T-helper 17 cell (primary cell): ENCODE results near the gene NECTIN2. TPM values are rescaled to one million over a fixed set of nuclear protein-coding genes. Genes with fewer than 3 reads are reported as not detected.
"Not testable (repeated sequence)": the region's sequence is repeated elsewhere in the genome, so short reads cannot be mapped to it uniquely, and the experiment has no call there.

Source experiments
- ATAC-seq: fragments of 150-1000 bp; cut with Tn5 transposase; 2 replicates; pipeline ENCODE4 v1.10.0; 2021; ENCODE audit warnings: mild to moderate bottlenecking, moderate library complexity
- DNase-seq, 3 donors: peaks; one replicate each; pipeline versions ENCODE4 v3.0.0 to v3.0.0-alpha.2; 2020 to 2021
- H3K9me3 ChIP-seq: one replicate; pipeline ENCODE4 v1.7.0; 2013; ENCODE audit warnings: low read length, mild to moderate bottlenecking; ENCODE audit not compliant: control insufficient read depth, poor library complexity, severe bottlenecking
- H3K27ac Mint-ChIP-seq: one replicate; pipeline ENCODE4 v1.8.0; 2022; ENCODE audit warnings: mild to moderate bottlenecking, moderate library complexity, mixed read lengths
- H3K27me3 Mint-ChIP-seq: one replicate; pipeline ENCODE4 v1.8.0; 2022; ENCODE audit warnings: mixed read lengths
- H3K36me3 Mint-ChIP-seq: one replicate; pipeline ENCODE4 v1.8.0; 2022; ENCODE audit warnings: low read depth, mixed read lengths
- H3K4me1 Mint-ChIP-seq: one replicate; pipeline ENCODE4 v1.8.0; 2022; ENCODE audit warnings: mild to moderate bottlenecking, mixed read lengths
- H3K4me3 Mint-ChIP-seq: one replicate; pipeline ENCODE4 v1.8.0; 2022; ENCODE audit warnings: mild to moderate bottlenecking, moderate library complexity, mixed read lengths
- total RNA-seq, 4 donors: library from RNA in 2 of 4; stranded (reverse) in 2 of 4; gene quantifications; one replicate each; pipeline ENCODE4 v1.2.3 and lab custom pipeline; 2022 to 2026

NECTIN2 gene
- total RNA-seq, 2 donors from 2014 or later: 2.5 to 5.2 TPM

DNA sequence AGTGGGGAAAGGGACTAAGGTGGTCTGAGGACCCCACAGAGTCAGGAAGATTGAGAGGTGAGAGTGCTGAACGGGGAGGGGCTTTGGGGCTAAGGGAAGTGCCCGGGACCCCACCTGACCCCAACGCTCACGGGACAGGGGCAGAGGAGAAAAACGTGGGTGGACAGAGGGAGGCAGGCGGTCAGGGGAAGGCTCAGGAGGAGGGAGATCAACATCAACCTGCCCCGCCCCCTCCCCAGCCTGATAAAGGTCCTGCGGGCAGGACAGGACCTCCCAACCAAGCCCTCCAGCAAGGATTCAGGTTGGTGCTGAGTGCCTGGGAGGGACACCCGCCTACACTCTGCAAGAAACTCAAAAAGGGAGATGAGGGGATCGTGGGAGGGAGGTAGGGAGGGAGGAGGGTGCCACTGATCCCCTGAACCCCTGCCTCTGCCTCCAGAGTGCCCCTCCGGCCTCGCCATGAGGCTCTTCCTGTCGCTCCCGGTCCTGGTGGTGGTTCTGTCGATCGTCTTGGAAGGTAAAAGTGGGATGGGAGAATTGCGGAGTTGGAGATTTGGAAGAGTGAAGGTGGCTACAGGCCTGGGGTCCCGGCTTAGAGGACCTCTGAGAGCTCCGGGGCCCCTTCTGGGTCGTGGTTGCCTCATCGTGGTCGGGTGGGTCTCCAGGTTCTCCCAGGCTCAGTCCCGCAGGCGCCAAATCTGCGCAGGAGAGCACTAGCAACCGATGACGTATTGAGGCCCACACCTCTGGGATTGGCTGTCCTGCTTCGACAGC, 68.5 kb downstream of the NECTIN2 start, which contains the start of gene APOC1:
TSS of gene APOC1 (plus strand) at position 176 of the 774 bp plus-strand sequence. CDS start at position 460, 284 bp downstream.
- H3K36me3 Mint-ChIP-seq, H3K9me3 ChIP-seq, H3K27ac Mint-ChIP-seq: not testable (repeated sequence)
- H3K4me3 Mint-ChIP-seq: peak within 1 kb of the TSS; percentile 94
- ATAC-seq (peak; percentile 97), DNase-seq (peak; percentile 54 to 58 (median 57))
- peaks cover 37% of the 10 kb centered on the region for H3K27me3 Mint-ChIP-seq
- H3K4me1 Mint-ChIP-seq: peaks cover 11% of the 10 kb centered on the region

DNA sequence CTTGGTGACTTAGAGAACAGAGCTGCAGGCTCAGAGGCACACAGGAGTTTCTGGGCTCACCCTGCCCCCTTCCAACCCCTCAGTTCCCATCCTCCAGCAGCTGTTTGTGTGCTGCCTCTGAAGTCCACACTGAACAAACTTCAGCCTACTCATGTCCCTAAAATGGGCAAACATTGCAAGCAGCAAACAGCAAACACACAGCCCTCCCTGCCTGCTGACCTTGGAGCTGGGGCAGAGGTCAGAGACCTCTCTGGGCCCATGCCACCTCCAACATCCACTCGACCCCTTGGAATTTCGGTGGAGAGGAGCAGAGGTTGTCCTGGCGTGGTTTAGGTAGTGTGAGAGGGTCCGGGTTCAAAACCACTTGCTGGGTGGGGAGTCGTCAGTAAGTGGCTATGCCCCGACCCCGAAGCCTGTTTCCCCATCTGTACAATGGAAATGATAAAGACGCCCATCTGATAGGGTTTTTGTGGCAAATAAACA, 78.2 kb downstream of the NECTIN2 start:
- no peak overlapping the region for H3K27ac Mint-ChIP-seq
- DNase-seq (no peak), ATAC-seq (no peak)
- no peaks in the 10 kb centered on the region for H3K9me3 ChIP-seq
- H3K27me3 Mint-ChIP-seq: peaks cover 24% of the 10 kb centered on the region
- peaks cover 5% of the 10 kb centered on the region for H3K4me1 Mint-ChIP-seq
- no peaks in the 10 kb centered on the region for H3K36me3 Mint-ChIP-seq
- no peak overlapping the region for H3K4me3 Mint-ChIP-seq

DNA sequence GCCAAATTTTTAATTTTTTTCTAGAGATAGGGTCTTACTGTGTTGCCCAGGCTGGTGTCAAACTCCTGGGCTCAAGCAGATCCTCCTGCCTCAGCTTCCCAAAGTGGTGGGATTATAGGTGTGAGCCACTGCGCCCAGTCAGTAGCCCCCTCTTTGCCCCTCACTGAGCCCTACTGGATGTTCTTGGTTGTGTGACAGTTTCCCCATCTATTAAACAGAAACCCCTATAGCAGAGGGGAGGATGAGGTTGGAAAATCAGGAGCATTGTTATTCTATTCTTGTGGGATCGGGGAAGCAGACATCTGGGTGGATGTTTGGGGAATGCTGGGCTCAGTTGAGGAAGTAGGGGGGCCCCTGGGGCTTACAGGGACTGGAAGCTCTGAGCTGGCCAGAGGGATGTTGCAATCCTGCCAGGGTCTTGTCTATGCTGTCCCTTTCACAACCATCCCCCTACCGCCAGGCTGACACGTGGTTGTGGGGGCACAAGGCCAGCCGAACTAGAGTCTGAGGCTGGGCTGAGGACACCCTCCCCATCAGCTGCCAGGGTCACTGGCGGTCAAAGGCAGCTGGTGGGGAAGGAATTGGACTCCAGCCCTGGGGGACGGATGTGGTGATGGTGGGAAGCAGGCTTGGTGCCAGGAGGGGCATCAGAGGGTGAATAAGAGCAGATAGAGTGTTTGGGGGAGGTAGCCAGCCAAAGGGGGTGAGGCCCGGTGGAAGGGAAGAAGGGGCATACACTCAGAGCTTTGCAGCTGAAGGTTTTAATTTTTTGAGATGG, 79.2 kb downstream of the NECTIN2 start:
- peaks cover 5% of the 10 kb centered on the region for H3K4me1 Mint-ChIP-seq

DNA sequence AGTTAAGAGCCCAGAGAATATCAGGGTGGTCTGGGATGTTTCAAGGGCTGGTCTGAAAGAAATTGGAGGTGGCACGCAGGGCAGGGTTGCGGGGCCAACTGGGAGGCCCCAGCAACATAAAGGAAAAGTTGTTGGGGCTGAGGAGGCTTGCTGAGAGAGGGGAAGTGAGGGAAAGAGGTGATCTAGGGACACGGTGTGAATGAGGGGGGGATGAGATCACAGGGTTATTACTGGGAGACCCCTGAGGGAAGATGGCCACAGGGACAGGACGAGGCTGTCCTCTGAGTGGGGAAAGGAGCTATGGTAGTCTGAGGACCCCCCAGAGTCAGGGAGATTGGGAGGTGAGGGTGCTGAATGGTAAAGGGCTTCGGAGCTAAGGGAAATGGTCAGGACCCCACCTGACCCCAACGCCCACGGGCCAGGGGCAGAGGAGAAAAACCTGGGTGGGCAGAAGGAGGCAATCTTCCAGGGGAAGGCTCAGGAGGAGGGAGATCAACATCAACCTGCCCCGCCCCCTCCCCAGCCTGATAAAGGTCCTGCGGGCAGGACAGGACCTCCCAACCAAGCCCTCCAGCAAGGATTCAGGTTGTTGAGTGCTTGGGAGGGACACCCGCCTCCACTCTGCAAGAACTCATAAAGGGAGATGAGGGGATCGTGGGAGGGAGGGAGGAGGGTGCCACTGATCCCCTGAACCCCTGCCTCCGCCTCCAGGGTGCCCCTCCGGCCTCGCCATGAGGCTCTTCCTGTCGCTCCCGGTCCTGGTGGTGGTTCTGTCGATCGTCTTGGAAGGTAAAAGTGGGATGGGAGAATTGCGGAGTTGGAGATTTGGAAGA, 80.4 kb downstream of the NECTIN2 start:
- Mint-ChIP-seq H3K27me3 (peaks cover 24% of the 10 kb centered on the region), H3K4me3 (peak overlapping the region; percentile 58), H3K27ac (peak overlapping the region; percentile 45)
- H3K9me3 ChIP-seq, H3K36me3 Mint-ChIP-seq, H3K4me1 Mint-ChIP-seq, DNase-seq, ATAC-seq: not testable (repeated sequence)

More for the DNA sequence above, 79.2 kb downstream of the NECTIN2 start:
- DNase-seq (no peak), ATAC-seq (no peak)
- Mint-ChIP-seq H3K27ac (no peak overlapping the region), H3K27me3 (peaks cover 24% of the 10 kb centered on the region), H3K36me3 (no peaks in the 10 kb centered on the region), H3K4me3 (peak overlapping the region; percentile 66)
- no peaks in the 10 kb centered on the region for H3K9me3 ChIP-seq

DNA sequence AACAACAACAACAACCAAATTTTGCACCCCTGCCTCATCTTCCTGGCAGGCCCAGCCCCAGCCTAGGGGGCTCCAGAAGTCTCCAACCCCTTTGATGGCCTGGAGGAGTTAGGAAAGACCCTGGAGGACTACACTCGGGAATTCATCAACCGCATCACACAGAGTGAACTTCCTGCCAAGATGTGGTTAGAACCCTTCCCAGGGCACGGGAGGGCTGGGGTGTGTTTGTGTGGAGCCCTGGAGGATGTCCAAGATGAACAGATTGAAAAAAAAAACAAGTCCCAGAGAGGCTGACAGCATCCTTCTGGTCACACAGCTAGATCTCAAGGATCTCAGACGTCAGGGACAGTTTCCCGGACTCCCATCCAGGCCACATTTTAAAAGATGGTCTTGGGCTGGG, 81.6 kb downstream of the NECTIN2 start:
- Mint-ChIP-seq H3K27me3 (peaks cover 24% of the 10 kb centered on the region), H3K4me1 (peaks cover 5% of the 10 kb centered on the region), H3K36me3 (no peaks in the 10 kb centered on the region), H3K4me3 (no peak overlapping the region), H3K27ac (no peak overlapping the region)
- DNase-seq (no peak), ATAC-seq (no peak)
- no peaks in the 10 kb centered on the region for H3K9me3 ChIP-seq

DNA sequence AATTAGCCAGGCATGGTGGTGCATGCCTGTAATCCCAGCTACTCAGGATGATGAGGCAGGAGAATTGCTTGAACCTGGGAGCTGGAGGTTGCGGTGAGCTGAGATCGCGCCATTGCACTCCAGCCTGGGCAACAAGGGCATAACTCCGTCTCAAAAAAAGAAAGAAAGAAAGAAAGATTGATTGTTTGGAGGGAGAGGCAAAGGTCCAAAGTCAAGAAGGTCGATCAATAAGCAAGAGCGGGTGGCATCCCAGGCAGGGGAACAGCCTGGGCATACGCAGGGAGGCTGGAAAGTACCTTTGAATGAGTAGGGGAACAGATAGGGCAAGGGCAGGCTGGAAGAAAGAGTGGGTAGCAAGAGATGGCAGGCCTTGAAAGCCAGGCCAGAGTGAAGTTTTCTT, 84.0 kb downstream of the NECTIN2 start:
- peaks cover 21% of the 10 kb centered on the region for H3K27me3 Mint-ChIP-seq
- H3K4me1 Mint-ChIP-seq: peaks cover 5% of the 10 kb centered on the region
- no peak for ATAC-seq
- H3K9me3 ChIP-seq: no peaks in the 10 kb centered on the region
- no peaks in the 10 kb centered on the region for H3K36me3 Mint-ChIP-seq
- no peak for DNase-seq
- no peak overlapping the region for H3K27ac Mint-ChIP-seq
- H3K4me3 Mint-ChIP-seq: no peak overlapping the region

DNA sequence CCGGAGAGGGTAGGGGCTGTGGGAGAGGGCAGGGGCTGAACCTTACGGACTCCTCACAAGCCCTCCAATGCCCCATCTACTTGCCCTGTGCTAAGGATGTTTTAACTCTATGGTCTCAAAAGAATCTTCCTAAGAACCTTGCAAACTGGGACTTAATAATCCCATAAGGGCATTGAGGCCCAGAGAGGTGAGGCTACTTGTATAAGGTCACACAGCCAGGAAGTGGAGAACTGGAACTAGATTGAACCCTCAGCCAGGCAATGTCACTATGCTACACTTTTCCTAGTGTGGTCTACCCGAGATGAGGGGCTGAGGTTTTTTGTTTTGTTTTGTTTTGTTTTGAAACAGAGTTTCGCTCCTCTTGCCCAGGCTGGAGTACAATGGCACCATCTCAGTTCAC, 85.4 kb downstream of the NECTIN2 start:
- Mint-ChIP-seq H3K4me1 (peaks cover 5% of the 10 kb centered on the region), H3K36me3 (no peaks in the 10 kb centered on the region), H3K4me3 (no peak overlapping the region), H3K27me3 (peaks cover 7% of the 10 kb centered on the region), H3K27ac (no peak overlapping the region)
- H3K9me3 ChIP-seq: no peaks in the 10 kb centered on the region
- DNase-seq (no peak), ATAC-seq (no peak)

Other genes starting within 250 kb of the NECTIN2 start
- not detected for gene IGSF23, start 232.7 kb upstream of the NECTIN2 start, total RNA-seq
- under 1 TPM; 0.70 to 0.94 TPM for gene PVR, start 202.4 kb upstream of the NECTIN2 start, total RNA-seq
- under 1 TPM; 0.27 to 0.39 TPM for gene CEACAM19, start 174.8 kb upstream of the NECTIN2 start, total RNA-seq
- not detected for gene CEACAM16, start 147.1 kb upstream of the NECTIN2 start, total RNA-seq
- 100 to 1,000 TPM; 149 to 168 TPM for gene BCL3, start 97.6 kb upstream of the NECTIN2 start, total RNA-seq
- not detected for gene CBLC, start 68.4 kb upstream of the NECTIN2 start, total RNA-seq
- not detected for gene BCAM, start 37.2 kb upstream of the NECTIN2 start, total RNA-seq
- gene TOMM40, start 45.0 kb downstream of the NECTIN2 start, total RNA-seq: 10 to 100 TPM; 29.0 to 34.8 TPM
- gene APOE, start 59.5 kb downstream of the NECTIN2 start, total RNA-seq: 1 to 10 TPM; 1.3 to 2.0 TPM
- gene APOC1, start 68.3 kb downstream of the NECTIN2 start, total RNA-seq: not detected
- gene APOC4, start 95.9 kb downstream of the NECTIN2 start, total RNA-seq: not detected
- not detected for gene APOC2, start 99.8 kb downstream of the NECTIN2 start, total RNA-seq
- gene CLPTM1, start 109.1 kb downstream of the NECTIN2 start, total RNA-seq: 10 to 100 TPM; 76.7 to 78.4 TPM
- 100 to 1,000 TPM; 128 to 136 TPM for gene RELB, start 155.2 kb downstream of the NECTIN2 start, total RNA-seq
- 100 to 1,000 TPM; 153 to 163 TPM for gene CLASRP, start 192.7 kb downstream of the NECTIN2 start, total RNA-seq
- 1 to 10 TPM; 3.4 to 3.5 TPM for gene ZNF296, start 230.2 kb downstream of the NECTIN2 start, total RNA-seq
- gene GEMIN7, start 233.0 kb downstream of the NECTIN2 start, total RNA-seq: 1 to 10 TPM; 8.8 TPM
- gene PPP1R37, start 246.9 kb downstream of the NECTIN2 start, total RNA-seq: 10 to 100 TPM; 15.2 to 20.9 TPM